HG03354 (cell line): ENCODE results near the gene CHMP4B.

Experiments used
- ATAC-seq: cut with Tn5 transposase; IDR thresholded peaks from one replicate; pipeline ENCODE4 v1.9.1; 2021; ENCODE audit warnings: mild to moderate bottlenecking; ENCODE audit not compliant: unreplicated experiment, poor library complexity, severe bottlenecking

The CHMP4B gene

DNA sequence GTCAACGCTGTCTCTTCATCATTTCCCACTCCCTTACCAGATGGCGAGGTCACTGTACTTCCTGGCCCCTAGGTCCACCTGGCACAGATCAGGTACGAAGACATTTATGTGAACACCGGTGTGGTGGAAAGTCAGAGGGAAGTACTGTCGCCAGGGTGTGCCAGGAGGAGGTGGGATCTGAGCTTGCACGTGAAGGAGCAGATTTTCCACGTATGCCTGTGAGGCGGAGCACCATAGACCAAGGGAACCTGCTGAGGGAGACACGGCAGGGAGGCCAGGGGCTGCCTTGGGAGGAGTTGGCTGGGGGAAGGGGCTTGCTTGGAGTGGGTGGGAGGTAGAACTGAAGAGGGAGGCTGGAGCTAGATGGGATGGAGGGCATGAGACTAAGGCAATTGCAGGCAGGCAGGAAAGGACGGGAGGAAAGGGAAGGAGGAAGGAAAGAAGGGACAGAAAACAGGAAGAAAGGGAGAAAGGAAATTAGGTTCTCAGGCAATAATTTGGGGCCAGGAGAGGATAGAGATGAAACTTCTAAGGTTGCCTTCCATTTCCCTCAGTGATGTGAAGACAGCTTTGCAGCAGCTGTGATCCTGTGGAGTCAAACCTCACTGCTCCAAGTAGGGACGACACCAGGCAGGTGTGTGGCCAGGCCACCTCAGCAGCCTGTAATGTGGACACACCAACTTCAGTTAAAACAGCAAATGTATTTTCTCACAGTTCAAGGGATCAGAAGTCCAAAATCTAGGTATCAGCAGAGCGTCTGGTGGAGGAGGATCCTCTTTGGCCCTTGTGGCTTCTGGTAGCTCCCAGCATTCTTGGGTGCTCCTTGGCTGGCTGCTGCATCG is 46.8 kb downstream of the CHMP4B start:
- ATAC-seq = no peak

- no peak for ATAC-seq
Observed at GRCh38 chr20:33858666-33859065, 47.5 kb downstream of the CHMP4B start.

- no peak for ATAC-seq
Observed at GRCh38 chr20:33859157-33859695, 48.1 kb downstream of the CHMP4B start.

- ATAC-seq = no peak
Observed at GRCh38 chr20:33859751-33860150, 48.6 kb downstream of the CHMP4B start.

GRCh38 chr20:33861458-33861857 is 50.3 kb downstream of the CHMP4B start:
- ATAC-seq = no peak

DNA sequence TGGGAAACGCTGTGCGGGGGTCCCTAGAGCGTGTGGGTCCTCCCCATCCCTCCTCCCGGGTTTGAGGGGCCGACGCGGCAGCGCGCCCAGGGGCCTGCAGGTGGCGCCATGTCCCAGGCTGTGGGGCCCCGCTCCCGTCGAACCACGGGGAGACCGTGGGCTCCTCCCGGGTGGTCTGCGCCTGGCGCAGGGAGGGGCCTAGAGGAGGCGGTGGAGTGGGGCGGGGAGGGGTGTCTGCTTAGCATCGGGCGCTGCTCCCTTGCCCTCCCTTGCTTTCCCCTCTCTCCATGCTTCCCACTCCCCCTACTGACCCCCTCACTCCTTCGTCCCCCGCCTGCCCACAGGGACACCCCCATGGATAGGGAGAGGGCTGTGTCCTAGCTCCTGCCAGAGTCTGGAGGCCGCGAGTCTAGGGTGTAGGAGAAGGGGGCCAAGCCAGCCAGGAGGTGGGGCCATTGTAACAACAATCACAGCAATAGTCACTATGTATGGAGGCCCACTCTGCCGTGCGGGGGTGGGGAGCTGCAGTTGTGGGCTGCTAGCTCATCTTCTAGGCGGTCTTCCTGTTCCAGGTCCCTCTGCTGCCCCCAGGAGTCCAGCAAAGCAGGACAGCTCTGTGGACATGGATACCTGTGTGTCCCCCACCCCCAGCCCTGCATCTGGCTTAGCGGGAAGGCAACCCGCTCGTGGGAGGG is 51.7 kb downstream of the CHMP4B start:
- ATAC-seq = peak; percentile 56

DNA sequence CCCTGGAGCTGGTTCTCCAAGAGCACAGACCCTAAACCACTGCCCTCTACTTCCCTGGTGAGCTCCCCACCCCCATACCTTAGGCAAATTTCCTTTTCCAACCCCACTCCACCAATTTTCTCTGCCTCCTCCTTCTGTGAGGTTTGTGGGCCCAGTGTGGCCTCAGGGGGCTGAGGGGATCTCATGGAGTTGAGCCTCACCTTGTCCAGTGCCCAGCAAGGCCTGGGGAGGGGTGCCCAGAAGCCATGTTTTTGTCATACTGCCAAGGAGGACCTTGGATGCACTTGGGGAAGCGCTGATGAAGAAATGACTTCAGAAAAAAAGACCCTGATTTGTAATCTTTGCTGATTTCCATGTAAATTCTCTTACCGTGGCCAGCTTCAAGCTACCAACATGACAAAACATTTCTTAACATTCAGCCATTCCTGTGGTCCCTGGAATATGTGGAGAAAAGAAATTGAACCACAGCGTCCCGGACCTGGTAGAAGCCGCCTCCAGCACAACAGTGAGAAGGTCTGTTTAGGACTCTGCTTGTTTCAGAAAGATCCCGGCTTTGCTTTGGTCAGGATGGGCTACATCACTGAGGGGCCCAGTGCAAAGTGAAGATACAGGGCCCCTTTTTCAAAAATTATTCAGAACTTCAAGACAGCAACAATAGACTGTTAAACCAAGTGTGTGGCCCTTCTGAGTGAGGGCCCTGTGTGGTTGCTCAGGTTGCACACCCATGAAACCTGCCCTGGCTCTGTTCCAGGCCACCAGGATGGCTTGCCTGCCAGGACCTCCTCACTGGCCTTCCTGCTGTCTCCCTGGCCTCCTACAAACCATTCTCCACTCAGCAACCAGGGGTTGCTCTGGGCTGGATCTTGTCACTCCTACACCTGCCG is 52.5 kb downstream of the CHMP4B start:
- no peak for ATAC-seq

GRCh38 chr20:33864324-33864963 is 53.3 kb downstream of the CHMP4B start:
- no peak for ATAC-seq

GRCh38 chr20:33865761-33866370 is 54.7 kb downstream of the CHMP4B start:
- ATAC-seq = no peak

- no peak for ATAC-seq
Observed at GRCh38 chr20:33866398-33867100, 55.4 kb downstream of the CHMP4B start.

GRCh38 chr20:33868042-33868441 is 56.9 kb downstream of the CHMP4B start:
- no peak for ATAC-seq

- no peak for ATAC-seq
Observed at GRCh38 chr20:33868595-33868994, 57.4 kb downstream of the CHMP4B start.

DNA sequence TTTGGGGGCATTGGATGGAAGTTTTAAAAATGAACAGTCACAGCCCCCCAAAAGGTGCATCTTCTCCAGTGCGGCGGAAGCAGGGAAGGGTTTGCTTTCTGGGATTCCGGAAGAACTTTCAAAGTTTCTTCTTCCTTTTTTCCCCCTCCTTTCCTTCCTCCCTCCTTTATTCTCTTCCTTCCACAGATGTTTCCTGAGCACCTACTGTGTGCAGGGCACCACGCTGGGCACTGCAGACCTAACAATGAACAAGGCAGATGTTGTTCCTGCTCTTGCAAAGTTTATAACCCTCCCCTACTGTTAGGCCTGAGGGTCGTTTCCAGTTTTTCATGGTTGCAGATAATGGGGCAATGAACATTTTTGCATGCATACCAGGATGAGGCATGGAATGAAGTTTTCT is 58.1 kb downstream of the CHMP4B start:
- ATAC-seq = no peak

GRCh38 chr20:33871362-33871761 is 60.2 kb downstream of the CHMP4B start:
- no peak for ATAC-seq

GRCh38 chr20:33874129-33874528 is 63.0 kb downstream of the CHMP4B start:
- no peak for ATAC-seq

GRCh38 chr20:33875055-33875454 is 63.9 kb downstream of the CHMP4B start:
- ATAC-seq = peak; percentile 82

DNA sequence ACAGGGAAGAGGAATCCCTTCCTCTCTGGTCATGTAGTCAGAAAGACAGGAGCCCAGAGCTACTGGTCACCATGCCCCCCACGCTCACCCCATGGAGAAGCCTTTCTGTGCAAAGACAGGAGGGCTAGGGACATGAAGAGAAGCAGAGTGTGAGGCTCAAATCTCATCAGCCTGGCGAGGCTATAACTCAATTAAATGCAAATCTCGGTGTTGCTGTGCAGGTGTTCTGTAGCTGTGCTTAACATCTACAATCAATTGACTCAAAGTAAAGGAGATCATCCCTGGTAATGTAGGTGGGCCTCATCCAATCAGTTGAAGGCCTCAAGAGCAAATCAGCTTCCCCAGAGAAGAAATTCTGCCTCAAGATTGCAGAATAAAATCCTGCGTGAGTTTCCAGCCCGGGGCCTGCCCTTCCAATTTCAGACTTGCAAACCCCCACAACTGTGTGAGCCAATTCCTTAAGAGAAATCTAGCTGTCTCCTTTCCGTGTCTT is 64.4 kb downstream of the CHMP4B start:
- no peak for ATAC-seq

GRCh38 chr20:33878583-33878982 is 67.4 kb downstream of the CHMP4B start:
- no peak for ATAC-seq
